Transverse colon (tissue), 4 donors: ENCODE results near the gene SSPN. TPM values are rescaled to one million over a fixed set of nuclear protein-coding genes. Genes with fewer than 3 reads are reported as not detected.

Source experiments
- DNase-seq: peaks from one replicate; pipeline ENCODE4 v3.0.0-alpha.2; 2019
- H3K27ac ChIP-seq, 4 donors: fragments of 200-600 bp; sonication (generic); 2 replicates each; pipeline ENCODE4 v1.5.1; 2016 to 2018; ENCODE audit warnings: inconsistent platforms in 4 of 4
- H3K27me3 ChIP-seq: fragments of 200-600 bp; sonication (generic); 2 replicates; pipeline ENCODE4 v1.5.1; 2017; ENCODE audit warnings: inconsistent platforms
- H3K36me3 ChIP-seq, 4 donors: fragments of 200-600 bp; sonication (generic); 2 replicates each; pipeline ENCODE4 v1.5.1; 2017 to 2019; ENCODE audit warnings: inconsistent platforms in 4 of 4
- H3K4me1 ChIP-seq, 4 donors: fragments of 200-600 bp; sonication (generic); 2 replicates each; pipeline ENCODE4 v1.5.1; 2017 to 2020; ENCODE audit warnings: inconsistent platforms in 4 of 4
- H3K4me3 ChIP-seq, 4 donors: fragments of 200-600 bp; sonication (generic); 1 replicate in 1 of 4; 2 replicates in 3 of 4; pipeline versions ENCODE4 v1.5.1 to v1.6.1; 2017 to 2019; ENCODE audit warnings: inconsistent platforms in 4 of 4
- H3K9me3 ChIP-seq, 2 donors: fragments of 200-600 bp; sonication (generic); 2 replicates each; pipeline ENCODE4 v1.5.1; 2017 to 2019; ENCODE audit warnings: inconsistent platforms in 2 of 2
- CTCF ChIP-seq, 5 experiments: fragments of 200-600 bp in 3 of 5; fragments of 450-650 bp in 2 of 5; sonication (generic) in 3 of 5; IDR thresholded peaks; 1 replicate in 2 of 5; 2 replicates in 3 of 5; pipeline ENCODE4 v1.5.1; 2016 to 2017; ENCODE audit warnings: antibody characterized with exemption in 5 of 5, inconsistent platforms in 3 of 5, mild to moderate bottlenecking in 2 of 5, moderate library complexity in 1 of 5
- EP300 ChIP-seq: sonication (generic); formaldehyde crosslinking; IDR thresholded peaks from one replicate; pipeline ENCODE4 v1.6.1; 2017; ENCODE audit warnings: antibody characterized with exemption, low read depth
- POLR2A ChIP-seq: fragments of 450-650 bp; IDR thresholded peaks from one replicate; pipeline ENCODE4 v1.6.1; 2016; ENCODE audit warnings: antibody characterized with exemption, mild to moderate bottlenecking, moderate library complexity
- POLR2AphosphoS5 ChIP-seq, 3 donors: sonication (generic); formaldehyde crosslinking; IDR thresholded peaks; one replicate each; pipeline ENCODE4 v1.6.1; 2016; ENCODE audit warnings: antibody characterized with exemption in 3 of 3
- WGBS, 2 donors: methylation state at CpG; one replicate each; pipeline ENCODE4 v1.1.5; 2018; ENCODE audit warnings: low coverage in 1 of 2; 5-methylcytosine and 5-hydroxymethylcytosine counted together
- in situ Hi-C, 4 donors: fragments of 200-750 bp; cut with MboI; loops; one replicate each; pipeline versions ENCODE4 v1.15.0 to v1.15.1; 2017; ENCODE audit warnings: low sequenced_read_pairs in 3 of 4, low pct_ligation_motif_present in 1 of 4, low pct_unique_long_range_greater_than_20kb in 1 of 4
- intact Hi-C: fragments of 100-400 bp; cut with DNase I; formaldehyde crosslinking; loops from one replicate; pipeline ENCODE4 v1.15.1; 2023; ENCODE audit warnings: low total_unique reads
- total RNA-seq, 4 donors: library from RNA; depleted of rRNA; stranded (reverse); fragments of >200 nt; gene quantifications; one replicate each; pipeline ENCODE4 v1.1.0, GENCODE V29; 2016

Gene SSPN
- total RNA-seq, 4 donors from 2014 or later: 4.5 to 103 (median 15.0) TPM

GRCh38 chr12:26290565-26290964, 95.2 kb downstream of the SSPN start:
- Histone ChIP-seq H3K4me1 (peaks cover 0 to 4% (median 0%) of the 10 kb centered on the region in 4 donors), H3K27ac (no peak overlapping the region), H3K36me3 (no peaks in the 10 kb centered on the region), H3K4me3 (no peak overlapping the region), H3K27me3 (no peaks in the 10 kb centered on the region), H3K9me3 (no peaks in the 10 kb centered on the region)
- DNase-seq: no peak
- in situ Hi-C loops (no loop called here), intact Hi-C loops (no loop called here)
- 75 to 89% methylated on average over 2 of the region's 2 CpGs for WGBS, 2 donors
- TF ChIP-seq EP300: no peak
- TF ChIP-seq CTCF (IDR thresholded peaks at IDR 0.05): no peak
- TF ChIP-seq POLR2AphosphoS5 (IDR thresholded peaks at IDR 0.05): no peak
- TF ChIP-seq POLR2A: no peak

- in situ Hi-C loops: no loop called here
- no peak for DNase-seq
- no peaks in the 10 kb centered on the region for H3K9me3 ChIP-seq
- H3K27ac ChIP-seq: no peak overlapping the region
- H3K27me3 ChIP-seq: no peaks in the 10 kb centered on the region
- H3K36me3 ChIP-seq: no peaks in the 10 kb centered on the region
- no peak overlapping the region for H3K4me3 ChIP-seq
- 92% methylated on average over 1 of the region's 1 CpG; no CpG with 5 or more reads in 1 of the 2 donors for WGBS, 2 donors
- TF ChIP-seq CTCF (IDR thresholded peaks at IDR 0.05) (no peak), POLR2AphosphoS5 (IDR thresholded peaks at IDR 0.05) (no peak), EP300 (no peak), POLR2A (no peak)
- H3K4me1 ChIP-seq: peaks cover 0 to 4% (median 0%) of the 10 kb centered on the region in 4 donors
- intact Hi-C loops: no loop called here
Measured at GRCh38 chr12:26292596-26292995, 97.2 kb downstream of the SSPN start.

GRCh38 chr12:26293612-26294011, 98.2 kb downstream of the SSPN start:
- Histone ChIP-seq H3K27ac (no peak overlapping the region), H3K4me3 (no peak overlapping the region), H3K9me3 (no peaks in the 10 kb centered on the region), H3K4me1 (peaks cover 0 to 7% (median 1%) of the 10 kb centered on the region in 4 donors), H3K27me3 (no peaks in the 10 kb centered on the region), H3K36me3 (no peaks in the 10 kb centered on the region)
- in situ Hi-C loops: no loop called here
- no peak for DNase-seq
- WGBS, 2 donors: 68 to 71% methylated on average over 1 to 2 of the region's 2 CpGs
- TF ChIP-seq POLR2AphosphoS5 (IDR thresholded peaks at IDR 0.05) (no peak), CTCF (IDR thresholded peaks at IDR 0.05) (no peak), EP300 (no peak), POLR2A (no peak)
- intact Hi-C loops: no loop called here

- Histone ChIP-seq H3K27ac (no peak overlapping the region), H3K9me3 (no peaks in the 10 kb centered on the region), H3K4me3 (no peak overlapping the region), H3K27me3 (no peaks in the 10 kb centered on the region), H3K4me1 (peaks cover 0 to 10% (median 4%) of the 10 kb centered on the region in 4 donors), H3K36me3 (no peaks in the 10 kb centered on the region)
- intact Hi-C loops: no loop called here
- WGBS, 2 donors: 86 to 89% methylated on average over 4 of the region's 4 CpGs
- TF ChIP-seq POLR2A (no peak), POLR2AphosphoS5 (IDR thresholded peaks at IDR 0.05) (no peak)
- no peak for DNase-seq
- in situ Hi-C loops: no loop called here
Measured at GRCh38 chr12:26295001-26295400, 99.6 kb downstream of the SSPN start.

- 90 to 93% methylated on average over 4 to 8 of the region's 8 CpGs for WGBS, 2 donors
- no peaks in the 10 kb centered on the region for H3K9me3 ChIP-seq
- in situ Hi-C loops (no loop called here), intact Hi-C loops (no loop called here)
- H3K4me1 ChIP-seq: peaks cover 0 to 10% (median 4%) of the 10 kb centered on the region in 4 donors
- no peaks in the 10 kb centered on the region for H3K36me3 ChIP-seq
- H3K4me3 ChIP-seq: no peak overlapping the region
- H3K27ac ChIP-seq: no peak overlapping the region
- H3K27me3 ChIP-seq: no peaks in the 10 kb centered on the region
- no peak for TF ChIP-seq CTCF (IDR thresholded peaks at IDR 0.05)
- TF ChIP-seq POLR2A: no peak
- TF ChIP-seq EP300: no peak
- no peak for TF ChIP-seq POLR2AphosphoS5 (IDR thresholded peaks at IDR 0.05)
- DNase-seq: no peak
Measured at GRCh38 chr12:26297396-26298070, 102.2 kb downstream of the SSPN start.
